GM23338 (cell line): ENCODE data around the gene TSPAN10. TPM values are rescaled to one million over a fixed set of nuclear protein-coding genes. Genes with fewer than 3 reads are reported as not detected.

Experiments
- ATAC-seq: fragments of 200-7000 bp; cut with Tn5 transposase; 3 replicates; pipeline ENCODE4 v1.9.1; 2020
- DNase-seq: peaks from one replicate; pipeline ENCODE4 v3.0.0-alpha.2; 2015; ENCODE audit warnings: low spot score
- H2AFZ ChIP-seq: fragments of 200-600 bp; sonication (generic); 2 replicates; pipeline ENCODE4 v1.8.0; 2016; ENCODE audit warnings: antibody characterized with exemption, mild to moderate bottlenecking, moderate library complexity
- H3F3A ChIP-seq: fragments of 200-600 bp; sonication (generic); replicated peaks from 2 replicates; pipeline ENCODE4 v1.8.0; 2017; ENCODE audit warnings: antibody characterized with exemption, mixed run types, low read depth
- H3K27ac ChIP-seq: fragments of 200-600 bp; sonication (generic); 2 replicates; pipeline ENCODE4 v1.6.1; 2016; ENCODE audit warnings: low read depth
- H3K27me3 ChIP-seq: fragments of 200-600 bp; sonication (generic); 2 replicates; pipeline ENCODE4 v1.8.0; 2016; ENCODE audit warnings: mild to moderate bottlenecking, mixed run types, moderate library complexity; ENCODE audit not compliant: insufficient read depth
- H3K36me3 ChIP-seq: fragments of 200-600 bp; sonication (generic); 2 replicates; pipeline ENCODE4 v1.8.0; 2016; ENCODE audit warnings: mild to moderate bottlenecking; ENCODE audit not compliant: insufficient read depth
- H3K4me1 ChIP-seq: fragments of 200-600 bp; sonication (generic); 2 replicates; pipeline ENCODE4 v1.8.0; 2016; ENCODE audit warnings: mild to moderate bottlenecking, moderate library complexity; ENCODE audit not compliant: insufficient read depth
- H3K4me2 ChIP-seq: fragments of 200-600 bp; sonication (generic); 2 replicates; pipeline ENCODE4 v1.7.1; 2017; ENCODE audit warnings: mixed run types
- H3K4me3 ChIP-seq: fragments of 200-600 bp; sonication (generic); 2 replicates; pipeline ENCODE4 v1.6.1; 2016; ENCODE audit warnings: mixed run types
- H3K79me2 ChIP-seq: fragments of 200-600 bp; sonication (generic); replicated peaks from 2 replicates; pipeline ENCODE4 v1.8.0; 2017; ENCODE audit warnings: mild to moderate bottlenecking; ENCODE audit not compliant: insufficient read depth
- H3K9me2 ChIP-seq: fragments of 200-600 bp; sonication (generic); 2 replicates; pipeline ENCODE4 v1.8.0; 2017; ENCODE audit not compliant: insufficient read depth
- H4K20me1 ChIP-seq: fragments of 200-600 bp; sonication (generic); replicated peaks from 2 replicates; pipeline ENCODE4 v1.8.0; 2017; ENCODE audit warnings: mild to moderate bottlenecking; ENCODE audit not compliant: insufficient read depth
- H3K27ac Mint-ChIP-seq: 2 replicates; pipeline ENCODE4 v1.8.0; 2020; ENCODE audit warnings: inconsistent platforms, mild to moderate bottlenecking, moderate library complexity, mixed read lengths
- H3K27me3 Mint-ChIP-seq: 3 replicates; pipeline ENCODE4 v1.8.0; 2022; ENCODE audit warnings: low read depth, mild to moderate bottlenecking, moderate library complexity, mixed read lengths, inconsistent platforms; ENCODE audit not compliant: insufficient read depth, poor library complexity
- H3K36me3 Mint-ChIP-seq: 3 replicates; pipeline ENCODE4 v1.8.0; 2021; ENCODE audit warnings: low read depth, mild to moderate bottlenecking, inconsistent platforms, moderate library complexity, mixed read lengths
- H3K4me1 Mint-ChIP-seq: 3 replicates; pipeline ENCODE4 v1.8.0; 2020; ENCODE audit warnings: mild to moderate bottlenecking, inconsistent platforms, mixed read lengths
- H3K4me3 Mint-ChIP-seq: 3 replicates; pipeline ENCODE4 v1.8.0; 2021; ENCODE audit warnings: moderate library complexity, mild to moderate bottlenecking, inconsistent platforms, mixed read lengths
- H3K9me3 Mint-ChIP-seq: 3 replicates; pipeline ENCODE4 v1.8.0; 2020; ENCODE audit warnings: moderate library complexity, mild to moderate bottlenecking, inconsistent platforms, mixed read lengths
- CREB1 ChIP-seq: fragments of 250-450 bp; sonication (Bioruptor Pico); IDR thresholded peaks from 2 replicates; pipeline ENCODE4 v1.5.0; 2020; ENCODE audit warnings: low read depth, mild to moderate bottlenecking, moderate library complexity
- CTCF ChIP-seq, 2 experiments: fragments of 200-600 bp in 1 of 2; sonication (generic) in 1 of 2; conservative IDR thresholded peaks; 2 replicates each; pipeline versions ENCODE4 v1.5.1 to v1.6.1; 2016 to 2017; ENCODE audit warnings: antibody characterized with exemption in 2 of 2, low read depth in 2 of 2, mild to moderate bottlenecking in 2 of 2, moderate library complexity in 1 of 2
- EZH2 ChIP-seq: fragments of 200-600 bp; sonication (generic); IDR thresholded peaks from one replicate; pipeline ENCODE4 v1.8.0; 2017; ENCODE audit warnings: antibody characterized with exemption, mild to moderate bottlenecking, low read depth; ENCODE audit not compliant: unreplicated experiment
- EZH2phosphoT487 ChIP-seq: fragments of 200-600 bp; sonication (generic); IDR thresholded peaks from one replicate; pipeline ENCODE4 v1.8.1; 2018; ENCODE audit warnings: antibody characterized with exemption; ENCODE audit not compliant: unreplicated experiment
- JUNB ChIP-seq: IDR thresholded peaks from one replicate; pipeline ENCODE4 v1.6.1; 2016; ENCODE audit warnings: antibody characterized with exemption; ENCODE audit not compliant: unreplicated experiment
- NANOG ChIP-seq: IDR thresholded peaks from 2 replicates; pipeline ENCODE4 v1.6.1; 2016; ENCODE audit warnings: antibody characterized with exemption, borderline replicate concordance
- POLR2AphosphoS5 ChIP-seq: IDR thresholded peaks from 2 replicates; pipeline ENCODE4 v1.6.1; 2016; ENCODE audit warnings: antibody characterized with exemption, low read depth
- REST ChIP-seq: IDR thresholded peaks from one replicate; pipeline ENCODE4 v1.6.1; 2018; ENCODE audit warnings: antibody characterized with exemption; ENCODE audit not compliant: unreplicated experiment
- STAT1 ChIP-seq: IDR thresholded peaks from one replicate; pipeline ENCODE4 v1.6.1; 2016; ENCODE audit warnings: antibody characterized with exemption; ENCODE audit not compliant: unreplicated experiment
- ZNF114 ChIP-seq: fragments of 250-450 bp; sonication (Bioruptor Pico); IDR thresholded peaks from 2 replicates; pipeline ENCODE4 v1.5.0; 2020; ENCODE audit warnings: mild to moderate bottlenecking, moderate library complexity
- ZNF331 ChIP-seq: fragments of 250-450 bp; sonication (Bioruptor Pico); IDR thresholded peaks from 2 replicates; pipeline ENCODE4 v1.5.0; 2020; ENCODE audit warnings: low read depth, mild to moderate bottlenecking, moderate library complexity
- ZNF462 ChIP-seq: fragments of 250-450 bp; sonication (Bioruptor Pico); IDR thresholded peaks from 2 replicates; pipeline ENCODE4 v1.5.0; 2020; ENCODE audit warnings: mild to moderate bottlenecking, moderate library complexity
- polyA plus RNA-seq: library from polyadenylated mRNA; unstranded; fragments of >200 nt; fragmentation: Nextera tagmentation; extraction: Ambion mirVana; gene quantifications from 2 replicates; pipeline ENCODE4 v1.2.1, GENCODE V29; 2016
- total RNA-seq: library from RNA; depleted of rRNA; stranded (reverse); fragments of >200 nt; shearing (Covaris generic); gene quantifications from 2 replicates; pipeline ENCODE4 v1.2.3, GENCODE V29; 2014
- TF ChIP-seq, protein P1 (sequence below): IDR thresholded peaks from 2 replicates; pipeline ENCODE4 v1.6.1; 2016; ENCODE audit warnings: antibody characterized with exemption

The TSPAN10 gene
- total and polyA plus RNA-seq, 2 experiments from 2014 or later: 0.66 to 1.2 TPM

DNA sequence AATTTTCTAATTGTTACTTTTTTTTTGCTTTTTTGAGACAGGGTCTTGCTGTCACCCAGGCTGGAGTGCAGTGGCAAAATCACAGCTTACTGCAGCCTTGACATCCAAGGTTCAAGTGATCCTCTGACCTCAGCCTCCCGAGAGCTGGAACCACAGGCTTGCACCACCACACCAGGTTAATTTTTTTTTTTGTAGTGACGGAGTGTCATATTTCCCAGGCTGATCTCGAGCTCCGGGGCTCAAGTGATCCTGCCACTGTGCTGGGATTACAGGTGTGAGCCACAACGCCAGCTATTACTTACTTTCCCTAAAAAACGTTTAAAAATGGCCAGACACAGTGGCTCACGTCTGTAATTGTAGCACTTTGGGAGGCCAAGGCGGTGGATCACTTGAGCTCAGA, 6.7 kb upstream of the TSPAN10 start:
- Mint-ChIP-seq H3K27ac (no peak overlapping the region), H3K27me3 (peaks cover 6% of the 10 kb centered on the region), H3K4me3 (no peak overlapping the region), H3K4me1 (peaks cover 6% of the 10 kb centered on the region; the same call in 2 of the 3 replicates), H3K36me3 (peaks cover 61% of the 10 kb centered on the region), H3K9me3 (no peaks in the 10 kb centered on the region)
- H3K4me1 ChIP-seq: no peaks in the 10 kb centered on the region
- peaks cover 40% of the 10 kb centered on the region for H4K20me1 ChIP-seq
- ATAC-seq (no peak), DNase-seq (no peak)
- H3K27ac ChIP-seq: no peak overlapping the region
- peaks cover 58% of the 10 kb centered on the region for H3K79me2 ChIP-seq
- peaks cover 50% of the 10 kb centered on the region for H3K36me3 ChIP-seq
- H3K4me3 ChIP-seq: no peak overlapping the region
- no peaks in the 10 kb centered on the region for H3K9me2 ChIP-seq
- 0 out of 2 replicates have a peak, but pooled peaks cover 9% of the 10 kb centered on the region for H3F3A ChIP-seq
- H2AFZ ChIP-seq: no peak overlapping the region
- no peaks in the 10 kb centered on the region for H3K27me3 ChIP-seq
- no peak overlapping the region for H3K4me2 ChIP-seq
- TF ChIP-seq CREB1 (CRISPR knock-in tag) (no peak), ZNF462 (CRISPR knock-in tag) (no peak), ZNF331 (no peak), REST (no peak), CTCF (conservative IDR thresholded peaks at IDR 0.05; ENCODE audit: low read depth in 2 of 2) (no peak), EZH2 (no peak), NANOG (no peak), POLR2AphosphoS5 (no peak), JUNB (no peak), STAT1 (no peak), ZNF114 (CRISPR knock-in tag) (no peak), EZH2phosphoT487 (no peak)
- TF ChIP-seq, protein P1, sequence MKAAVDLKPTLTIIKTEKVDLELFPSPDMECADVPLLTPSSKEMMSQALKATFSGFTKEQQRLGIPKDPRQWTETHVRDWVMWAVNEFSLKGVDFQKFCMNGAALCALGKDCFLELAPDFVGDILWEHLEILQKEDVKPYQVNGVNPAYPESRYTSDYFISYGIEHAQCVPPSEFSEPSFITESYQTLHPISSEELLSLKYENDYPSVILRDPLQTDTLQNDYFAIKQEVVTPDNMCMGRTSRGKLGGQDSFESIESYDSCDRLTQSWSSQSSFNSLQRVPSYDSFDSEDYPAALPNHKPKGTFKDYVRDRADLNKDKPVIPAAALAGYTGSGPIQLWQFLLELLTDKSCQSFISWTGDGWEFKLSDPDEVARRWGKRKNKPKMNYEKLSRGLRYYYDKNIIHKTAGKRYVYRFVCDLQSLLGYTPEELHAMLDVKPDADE: no peak
